ENCODE measurements around the gene HSD17B4. TPM values are rescaled to one million over a fixed set of nuclear protein-coding genes. Genes with fewer than 3 reads are reported as not detected.

The HSD17B4 gene
- total RNA-seq, 5 donors from 2014 or later (not counting 1 experiment from before 2014, with no cell fraction given): 32.1 to 79.6 (median 54.0) TPM

Other genes with a start within 250 kb of the HSD17B4 start
- 100 to 1,000 TPM; 128 to 145 (median 135) TPM for gene TNFAIP8, start 96.5 kb upstream of the HSD17B4 start, total RNA-seq
- gene FAM170A, start 177.1 kb downstream of the HSD17B4 start, total RNA-seq: under 1 TPM in 1 of 5 donors, not detected in 4; 0.32 TPM

Data from T-cell (primary cell).